ENCODE results near the gene S100A4.

GRCh38 chr1:153526132-153526543 is 19.5 kb downstream of the S100A4 start:
- TF ChIP-seq CTCF (conservative IDR thresholded peaks at IDR 0.05; ENCODE audit: low read length), result no peak
- TF ChIP-seq EZH2phosphoT487 (IDR thresholded peaks at IDR 0.05; ENCODE audit: borderline replicate concordance), result no peak

All from Loucy (cell line).